Fibroblast of the aortic adventitia (primary cell): ENCODE measurements around the gene MTCP1. TPM values are rescaled to one million over a fixed set of nuclear protein-coding genes. Genes with fewer than 3 reads are reported as not detected.

Experiments used
- DNase-seq: peaks from one replicate; pipeline ENCODE4 v3.0.0-alpha.2; 2010; ENCODE audit warnings: low read depth
- H3K4me3 ChIP-seq: 2 replicates; pipeline ENCODE4 v1.5.1; 2011; ENCODE audit warnings: low read depth, mild to moderate bottlenecking, control low read depth, low read length, moderate library complexity
- total RNA-seq: library from RNA; depleted of rRNA; stranded (reverse); fragments of >200 nt; gene quantifications from 2 replicates; pipeline ENCODE4 v1.2.3, GENCODE V29; 2012; ENCODE audit warnings: low replicate concordance
- TF ChIP-seq, protein P1 (sequence below): IDR thresholded peaks from 2 replicates; pipeline ENCODE4 v1.5.1; 2011; ENCODE audit warnings: mild to moderate bottlenecking, low read length, control low read depth, inconsistent platforms; ENCODE audit not compliant: insufficient read depth

The MTCP1 gene
- total RNA-seq = 1.6 TPM in 2 replicates

DNA sequence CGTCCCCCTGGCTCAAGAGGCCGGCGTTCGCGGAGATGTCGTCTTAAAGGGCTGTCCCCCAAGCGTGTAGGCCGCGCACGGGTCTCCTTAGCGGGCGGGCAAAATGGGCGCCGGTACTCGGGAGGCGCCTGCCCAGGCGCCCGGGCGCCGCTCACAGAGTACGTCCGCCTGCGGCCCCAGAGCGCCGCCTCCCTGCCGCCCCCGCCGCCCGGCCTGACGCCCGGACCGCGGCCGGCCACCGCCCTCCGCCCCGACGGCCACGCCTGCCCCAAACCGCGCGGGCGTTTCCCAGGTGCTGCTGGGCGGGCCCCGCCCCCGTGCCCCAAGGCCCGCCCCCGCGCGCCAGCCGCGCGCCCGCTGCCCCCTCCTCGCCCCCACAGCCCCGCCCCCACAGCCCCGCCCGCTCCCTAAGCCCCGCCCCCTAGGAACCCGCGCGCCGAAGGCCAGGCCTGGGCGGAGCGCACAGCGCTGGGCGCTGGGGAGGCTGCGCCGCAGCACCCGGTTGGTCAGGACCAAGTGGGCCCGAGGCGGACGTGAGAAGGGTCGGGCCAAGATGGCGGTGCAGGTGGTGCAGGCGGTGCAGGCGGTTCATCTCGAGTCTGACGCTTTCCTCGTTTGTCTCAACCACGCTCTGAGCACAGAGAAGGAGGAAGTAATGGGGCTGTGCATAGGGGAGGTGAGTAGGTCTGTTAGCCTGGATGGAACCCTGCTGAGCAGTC lies at the start of gene MTCP1, which contains the start of the genes BRCC3 and CMC4:
Gene MTCP1, minus strand, starts transcription at position 162 of the 719 bp plus-strand sequence. CDS start 5,126 bp downstream, outside the sequence.
Gene BRCC3, plus strand, starts transcription at position 534 of the 719 bp plus-strand sequence. Its CDS starts 20 bp downstream, at position 554.
Gene CMC4, minus strand, starts transcription at position 162 of the 719 bp plus-strand sequence. CDS start 7,113 bp downstream, outside the sequence.
- H3K4me3 ChIP-seq = peak within 1 kb of the TSS; percentile 79
- peak; percentile 73 for DNase-seq

DNA sequence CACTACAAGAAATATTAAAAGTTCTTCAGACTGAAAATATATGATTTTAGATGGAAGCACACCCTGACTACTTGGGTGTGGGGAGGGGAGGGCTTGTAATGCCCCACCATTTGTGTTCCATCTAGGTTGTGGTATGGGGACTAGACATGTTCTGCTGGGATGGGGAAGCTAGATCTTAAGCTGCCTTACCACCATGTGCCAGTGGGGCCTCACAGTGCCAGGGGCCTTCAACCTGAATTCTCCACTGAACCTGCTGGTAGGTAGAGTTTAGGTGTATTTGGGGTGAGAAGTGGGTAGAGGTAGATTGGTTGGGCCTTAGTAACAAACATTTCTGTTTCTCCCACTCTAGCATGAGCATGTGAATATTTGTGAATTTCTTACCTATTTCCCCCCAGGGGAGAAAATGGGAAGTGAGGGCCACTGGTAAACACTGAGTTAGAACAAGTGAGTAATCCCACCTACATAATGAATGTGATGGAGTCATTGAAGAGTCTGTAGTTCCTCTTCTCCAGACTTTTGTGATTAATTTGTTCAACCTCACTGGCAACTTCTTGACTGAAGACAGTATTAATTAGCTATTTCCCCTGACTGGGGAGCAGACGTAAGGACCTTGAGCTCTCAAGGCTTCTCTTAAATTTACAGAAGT lies 44.4 kb upstream of the MTCP1 start:
- TF ChIP-seq, protein P1, sequence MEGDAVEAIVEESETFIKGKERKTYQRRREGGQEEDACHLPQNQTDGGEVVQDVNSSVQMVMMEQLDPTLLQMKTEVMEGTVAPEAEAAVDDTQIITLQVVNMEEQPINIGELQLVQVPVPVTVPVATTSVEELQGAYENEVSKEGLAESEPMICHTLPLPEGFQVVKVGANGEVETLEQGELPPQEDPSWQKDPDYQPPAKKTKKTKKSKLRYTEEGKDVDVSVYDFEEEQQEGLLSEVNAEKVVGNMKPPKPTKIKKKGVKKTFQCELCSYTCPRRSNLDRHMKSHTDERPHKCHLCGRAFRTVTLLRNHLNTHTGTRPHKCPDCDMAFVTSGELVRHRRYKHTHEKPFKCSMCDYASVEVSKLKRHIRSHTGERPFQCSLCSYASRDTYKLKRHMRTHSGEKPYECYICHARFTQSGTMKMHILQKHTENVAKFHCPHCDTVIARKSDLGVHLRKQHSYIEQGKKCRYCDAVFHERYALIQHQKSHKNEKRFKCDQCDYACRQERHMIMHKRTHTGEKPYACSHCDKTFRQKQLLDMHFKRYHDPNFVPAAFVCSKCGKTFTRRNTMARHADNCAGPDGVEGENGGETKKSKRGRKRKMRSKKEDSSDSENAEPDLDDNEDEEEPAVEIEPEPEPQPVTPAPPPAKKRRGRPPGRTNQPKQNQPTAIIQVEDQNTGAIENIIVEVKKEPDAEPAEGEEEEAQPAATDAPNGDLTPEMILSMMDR = no peak
- DNase-seq = no peak
- no peak overlapping the region for H3K4me3 ChIP-seq

More for the DNA sequence above, at the start of gene MTCP1, which contains the start of the genes BRCC3 and CMC4:
- TF ChIP-seq, protein P1 = no peak

- TF ChIP-seq, protein P1 = no peak
- H3K4me3 ChIP-seq = no peak overlapping the region
- DNase-seq = no peak
Measured at GRCh38 chrX:155113097-155113496, 42.2 kb upstream of the MTCP1 start.

DNA sequence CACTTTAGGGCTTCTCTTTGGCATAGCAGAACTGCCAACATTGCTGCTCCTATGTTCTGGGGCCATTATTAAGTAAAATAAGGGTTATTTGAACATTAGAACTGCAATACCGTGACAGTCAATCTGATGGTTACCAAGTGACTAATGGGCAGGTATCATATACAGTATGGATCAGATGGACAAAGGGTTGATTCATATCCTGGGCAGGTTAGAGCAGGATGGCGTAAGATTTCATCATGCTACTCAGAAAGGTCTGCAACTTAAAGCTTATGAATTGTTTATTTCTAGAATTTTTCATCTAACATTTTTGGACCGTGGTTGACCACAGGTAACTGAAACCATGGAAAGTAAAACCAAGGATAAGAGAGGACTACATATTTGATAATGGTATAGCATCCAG lies 41.2 kb upstream of the MTCP1 start:
- H3K4me3 ChIP-seq = no peak overlapping the region
- no peak for DNase-seq
- TF ChIP-seq, protein P1 = no peak

- no peak overlapping the region for H3K4me3 ChIP-seq
- DNase-seq = no peak
- TF ChIP-seq, protein P1 = no peak
Measured at GRCh38 chrX:155108427-155108826, 37.5 kb upstream of the MTCP1 start.

DNA sequence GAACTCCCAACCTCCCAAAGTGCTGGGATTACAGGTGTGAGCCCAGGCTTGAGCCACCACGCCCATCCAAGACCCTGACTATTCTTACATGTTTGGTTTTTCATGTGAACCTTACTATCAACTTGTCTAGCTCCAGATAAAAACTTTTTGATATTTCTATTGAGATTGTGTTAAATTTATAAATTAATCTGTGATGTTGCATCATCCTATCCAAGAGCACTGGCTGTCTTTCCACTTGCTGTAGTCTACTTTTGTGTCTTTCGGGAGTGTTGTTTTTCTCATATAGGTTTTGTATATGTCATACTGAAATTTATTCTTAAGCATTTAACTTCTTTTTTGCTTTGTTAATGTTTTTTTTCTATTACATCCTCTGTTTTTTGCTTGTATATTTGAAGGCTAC lies 35.0 kb upstream of the MTCP1 start:
- H3K4me3 ChIP-seq = no peak overlapping the region
- TF ChIP-seq, protein P1 = no peak
- no peak for DNase-seq
